ENCODE results near the gene DNAJC13.

DNAJC13 gene

GRCh38 chr3:132469326-132469725, 52.0 kb downstream of the DNAJC13 start:
- no peak for DNase-seq

- DNase-seq: no peak
Observed at GRCh38 chr3:132486099-132486498, 68.8 kb downstream of the DNAJC13 start.

DNA sequence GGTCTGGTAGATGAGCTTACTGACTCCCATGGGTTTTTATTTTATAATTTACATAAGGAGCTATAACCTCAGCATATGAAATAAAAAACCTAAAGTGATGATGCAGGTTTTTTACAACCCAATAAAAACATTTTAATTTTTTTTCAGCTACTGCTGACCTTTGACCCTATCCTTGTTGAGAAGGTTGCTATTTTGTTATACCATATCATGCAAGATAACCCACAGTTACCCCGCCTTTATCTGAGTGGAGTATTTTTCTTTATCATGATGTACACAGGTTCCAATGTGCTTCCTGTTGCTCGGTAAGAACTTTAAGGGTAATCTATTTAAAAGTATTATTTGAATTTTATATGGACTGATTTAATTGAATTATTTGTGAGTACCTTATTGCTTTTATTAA, 70.8 kb downstream of the DNAJC13 start:
- DNase-seq: no peak

GRCh38 chr3:132499071-132499470, 81.8 kb downstream of the DNAJC13 start:
- DNase-seq: no peak

GRCh38 chr3:132503559-132503958, 86.3 kb downstream of the DNAJC13 start:
- DNase-seq: no peak

DNA sequence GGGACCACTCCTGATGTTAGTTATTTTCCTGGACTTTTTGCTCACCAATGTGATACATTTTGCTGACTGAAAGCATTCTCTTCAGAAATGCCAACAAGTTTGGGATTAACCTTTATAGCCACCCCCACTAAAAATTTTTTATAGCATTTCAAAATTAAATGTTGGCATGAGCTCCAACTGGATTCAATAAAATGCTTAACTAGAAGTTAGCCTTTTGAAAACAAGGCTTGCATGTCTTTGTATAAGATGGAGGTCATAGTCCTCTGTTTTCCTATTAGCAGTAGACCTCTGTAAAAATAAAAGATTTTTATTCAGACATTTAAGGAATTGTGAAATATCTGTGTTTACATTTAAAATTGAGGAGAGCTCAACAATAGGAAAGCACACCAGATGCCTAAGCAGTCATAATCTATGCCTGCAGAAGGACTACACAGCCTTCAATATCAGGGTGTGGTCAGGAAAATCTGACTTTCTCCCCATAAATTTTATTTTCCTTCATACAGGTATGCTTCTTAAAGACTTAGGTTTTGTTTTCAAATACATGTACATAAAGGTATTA, 87.2 kb downstream of the DNAJC13 start:
- no peak for DNase-seq

- no peak for DNase-seq
Observed at GRCh38 chr3:132507657-132508056, 90.4 kb downstream of the DNAJC13 start.

GRCh38 chr3:132509096-132509495, 91.8 kb downstream of the DNAJC13 start:
- DNase-seq: no peak

GRCh38 chr3:132509506-132509905, 92.2 kb downstream of the DNAJC13 start:
- no peak for DNase-seq

DNA sequence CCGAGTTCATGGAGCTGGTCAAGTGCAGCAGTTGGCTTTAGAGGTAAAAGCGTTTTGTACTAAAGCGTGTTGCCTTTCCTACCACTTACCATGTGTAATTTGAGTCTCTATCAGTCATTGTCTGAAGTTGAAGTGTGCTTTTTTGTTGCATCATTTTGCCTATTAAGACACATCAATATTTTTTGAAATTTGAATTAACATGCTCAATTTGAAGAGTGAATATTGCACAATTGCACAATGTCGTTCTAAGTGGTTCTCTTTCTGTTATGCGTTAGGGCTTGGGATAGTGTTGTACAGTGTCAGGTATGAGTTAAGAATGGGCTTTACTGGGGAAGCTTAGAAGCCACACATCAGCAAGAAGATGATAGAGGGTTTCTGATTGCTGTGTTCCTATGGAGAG, 95.8 kb downstream of the DNAJC13 start:
- peak; percentile 53 for DNase-seq

GRCh38 chr3:132517311-132517710, 100.0 kb downstream of the DNAJC13 start:
- no peak for DNase-seq

DNA sequence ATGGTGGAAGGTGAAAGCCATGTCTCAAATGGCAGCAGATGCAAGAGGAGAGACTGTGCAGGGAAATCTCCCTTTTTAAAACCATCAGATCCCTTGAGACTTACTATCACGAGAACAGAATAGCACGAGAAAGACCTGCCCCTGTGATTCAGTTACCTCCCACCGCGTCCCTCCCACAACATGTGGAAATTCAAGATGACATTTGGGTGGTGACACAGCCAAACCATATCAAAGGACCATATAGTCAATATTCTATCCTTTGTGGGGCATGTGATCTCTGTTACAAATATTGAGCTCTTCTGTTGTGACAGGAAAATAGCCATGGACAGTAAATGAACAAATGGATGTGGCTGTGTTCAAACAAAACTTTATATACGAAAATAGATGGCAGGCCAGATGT, 102.6 kb downstream of the DNAJC13 start:
- no peak for DNase-seq

DNA sequence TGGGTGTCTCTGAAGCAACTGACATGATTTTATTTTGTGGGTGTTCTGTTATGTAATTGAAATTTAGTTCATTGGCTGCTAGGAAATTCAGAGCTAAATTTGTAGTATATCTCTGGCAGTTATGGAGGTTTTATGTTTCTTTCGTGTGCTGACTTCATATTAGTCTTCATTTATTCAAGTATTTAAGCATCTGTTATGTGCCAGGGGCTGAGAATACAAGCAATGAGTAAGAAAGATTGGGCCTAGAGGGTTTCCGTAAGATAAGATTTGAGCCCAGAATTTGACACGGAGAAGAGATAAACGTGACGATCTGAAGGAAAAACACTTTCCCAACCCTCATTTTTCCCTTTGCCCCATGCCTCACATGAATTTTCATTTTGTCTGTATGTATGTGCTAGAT, 104.6 kb downstream of the DNAJC13 start:
- no peak for DNase-seq

DNA sequence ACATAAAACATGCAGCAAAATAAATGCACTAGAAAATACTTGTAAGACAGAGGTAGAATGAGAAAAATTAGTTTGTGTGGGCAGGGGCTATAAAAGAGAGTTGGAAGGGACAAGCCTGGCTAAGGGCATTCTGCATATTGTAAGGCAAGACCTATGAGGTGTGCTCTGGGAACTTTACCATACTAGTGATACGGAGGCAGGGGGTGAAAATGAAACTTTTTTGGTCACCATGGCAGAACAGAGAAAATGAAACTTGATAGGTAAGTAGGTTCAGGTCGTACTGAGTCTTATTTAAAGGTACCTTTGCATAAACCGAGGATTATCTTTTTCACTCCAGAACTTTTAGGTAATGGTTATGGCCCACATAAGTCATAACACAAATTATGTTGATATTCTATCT, 105.1 kb downstream of the DNAJC13 start:
- no peak for DNase-seq

GRCh38 chr3:132530624-132531023, 113.3 kb downstream of the DNAJC13 start:
- DNase-seq: no peak

GRCh38 chr3:132535575-132536441, 118.5 kb downstream of the DNAJC13 start:
- DNase-seq: peak; percentile 20

DNA sequence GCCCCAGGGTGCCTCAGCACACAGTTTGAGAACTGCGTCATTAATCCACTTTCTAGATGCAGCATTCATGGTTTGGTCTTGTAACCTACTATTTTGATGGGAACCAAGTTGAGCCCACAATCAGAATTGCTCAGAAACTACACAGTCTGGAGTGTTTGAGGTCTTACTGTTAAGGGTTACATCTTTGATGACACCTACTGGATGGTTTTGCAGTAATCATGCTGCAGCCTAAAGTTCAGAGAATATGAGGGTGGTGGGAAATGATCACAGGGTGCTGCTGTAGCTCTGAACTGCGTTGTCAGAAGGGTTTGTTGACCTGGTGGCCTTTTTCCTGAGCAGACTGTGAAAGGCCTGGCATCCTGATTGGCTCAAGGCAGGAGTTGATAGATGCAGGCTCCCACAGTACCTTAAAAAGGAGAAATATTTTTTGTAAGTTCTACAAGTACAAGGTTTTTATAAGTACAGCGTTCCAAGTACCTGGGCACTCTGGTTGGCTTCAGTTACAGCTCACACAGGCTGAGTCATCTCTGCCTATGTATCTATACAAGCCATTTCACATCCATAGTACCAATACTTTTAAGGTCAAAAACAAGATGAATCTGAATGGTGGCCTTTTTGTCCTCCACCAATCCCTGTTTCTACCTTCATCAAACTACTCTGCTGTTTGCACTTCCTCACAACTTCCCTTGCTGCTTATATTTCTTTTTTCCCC, 119.3 kb downstream of the DNAJC13 start:
- DNase-seq: no peak

- DNase-seq: no peak
Observed at GRCh38 chr3:132537297-132537696, 120.0 kb downstream of the DNAJC13 start.

DNA sequence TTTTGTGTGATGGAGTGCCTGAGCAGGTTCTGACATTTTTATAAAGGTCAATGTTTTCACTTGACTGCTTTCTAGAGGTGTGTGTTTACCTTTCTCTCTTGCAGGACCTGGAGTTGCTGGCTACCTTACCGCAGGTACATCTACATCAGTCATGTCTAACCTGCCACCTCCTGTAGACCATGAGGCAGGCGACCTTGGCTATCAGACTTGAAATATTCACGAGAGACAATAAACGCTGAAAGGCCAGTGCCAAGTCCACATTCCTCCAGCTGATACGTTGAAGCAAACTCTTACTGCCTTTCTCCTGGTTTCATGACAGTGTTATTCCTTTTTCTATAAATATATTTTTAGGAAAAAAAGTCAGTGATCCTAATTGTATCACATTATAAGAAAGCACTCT, 120.8 kb downstream of the DNAJC13 start:
- DNase-seq: no peak

DNA sequence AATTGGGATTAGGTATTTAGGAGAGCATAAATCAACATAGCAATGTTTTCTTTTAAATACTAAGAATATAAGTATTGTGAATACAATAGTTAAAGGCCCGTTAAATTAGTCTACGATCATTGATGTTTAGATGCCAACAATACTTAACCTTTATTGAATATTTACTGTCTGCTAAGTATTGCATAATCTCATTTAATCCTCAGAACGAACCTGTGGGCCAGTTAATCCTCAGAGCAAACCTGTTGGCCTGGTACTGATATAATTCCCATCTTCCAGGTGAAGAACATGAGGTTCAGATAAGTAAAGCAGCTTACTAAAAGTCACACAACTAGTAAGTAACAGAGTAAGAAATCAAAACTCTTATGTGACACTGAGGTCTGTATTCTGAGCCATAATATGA, 122.4 kb downstream of the DNAJC13 start:
- DNase-seq: no peak

DNA sequence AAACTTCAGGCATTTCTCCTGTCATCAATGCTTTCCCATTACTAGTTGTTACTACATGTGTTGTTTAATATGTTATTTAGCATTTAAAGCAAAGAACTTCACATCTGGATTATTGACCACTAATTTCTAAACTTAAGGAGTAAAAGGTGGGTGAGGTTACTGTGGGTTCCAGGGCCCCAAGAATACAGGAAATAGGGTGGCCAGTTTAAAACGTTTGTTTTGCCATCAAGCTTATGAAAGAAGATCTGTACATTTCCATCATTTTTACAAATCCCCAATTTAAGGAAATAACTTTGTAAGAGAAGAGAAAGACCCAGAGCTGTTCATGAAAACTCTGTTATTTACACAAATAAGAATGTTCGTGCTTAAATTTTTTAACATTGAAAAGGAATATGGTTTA, 125.3 kb downstream of the DNAJC13 start:
- no peak for DNase-seq

- no peak for DNase-seq
Observed at GRCh38 chr3:132543011-132543739, 125.9 kb downstream of the DNAJC13 start.

DNA sequence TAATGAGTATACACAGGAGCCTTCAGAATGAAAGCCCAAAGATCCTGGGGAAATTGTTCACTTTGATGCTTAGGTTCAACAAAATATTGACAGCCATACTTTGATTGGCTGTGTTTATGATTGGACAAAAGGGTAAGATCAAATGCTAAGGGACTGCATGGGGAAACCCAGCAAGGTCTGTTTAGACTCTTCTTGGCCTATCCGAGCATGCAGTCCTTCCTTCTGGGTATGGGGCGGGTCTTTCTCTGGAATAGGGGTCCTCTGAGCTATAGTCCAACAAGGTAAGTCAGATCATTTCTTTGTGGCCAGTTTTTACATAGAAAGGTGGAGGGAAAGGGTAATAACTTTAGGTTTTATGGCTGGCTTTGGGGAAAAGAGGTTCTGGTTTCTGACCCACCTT, 126.8 kb downstream of the DNAJC13 start:
- no peak for DNase-seq

All from NCI-H1436 treated with DMSO at 0.1 percent for 48 hours (cell line).